Psoas muscle (tissue), 8 donors: ENCODE measurements around the gene SGCD. TPM values are rescaled to one million over a fixed set of nuclear protein-coding genes. Genes with fewer than 3 reads are reported as not detected.
A peak's percentile ranks its signal among the peaks of the same experiment; 100 is the strongest.

Experiments
- ATAC-seq, 4 donors: fragments of 200-7000 bp; cut with Tn5 transposase; one replicate each; pipeline ENCODE4 v1.9.1; 2020; ENCODE audit warnings: moderate library complexity in 3 of 4, mild to moderate bottlenecking in 2 of 4
- DNase-seq, 2 donors: peaks; one replicate each; pipeline ENCODE4 v3.0.0-alpha.2; 2020
- H3K27ac ChIP-seq: fragments of 200-600 bp; one replicate; pipeline ENCODE4 v1.8.0; 2022
- H3K27me3 ChIP-seq, 3 donors: fragments of 200-600 bp in 1 of 3; one replicate each; pipeline versions ENCODE4 v1.6.1 to v1.8.0; 2013 to 2022; ENCODE audit warnings: low read length in 2 of 3, mild to moderate bottlenecking in 2 of 3, moderate library complexity in 1 of 3; ENCODE audit not compliant: insufficient read depth in 3 of 3
- H3K36me3 ChIP-seq, 2 donors: fragments of 200-600 bp in 1 of 2; one replicate each; pipeline versions ENCODE4 v1.6.1 to v1.8.0; 2013 to 2022; ENCODE audit warnings: low read depth in 1 of 2, mild to moderate bottlenecking in 1 of 2, moderate library complexity in 1 of 2; ENCODE audit not compliant: insufficient read depth in 1 of 2
- H3K4me1 ChIP-seq: fragments of 200-600 bp; one replicate; pipeline ENCODE4 v1.8.0; 2022
- H3K4me3 ChIP-seq: fragments of 200-600 bp; one replicate; pipeline ENCODE4 v1.8.0; 2022; ENCODE audit warnings: mild to moderate bottlenecking
- H3K9me3 ChIP-seq: fragments of 200-600 bp; one replicate; pipeline ENCODE4 v1.8.0; 2022
- CTCF ChIP-seq: fragments of 200-600 bp; IDR thresholded peaks from one replicate; pipeline ENCODE4 v1.8.0; 2022; ENCODE audit warnings: antibody characterized with exemption
- WGBS, 3 donors: extraction: QIAGEN DNeasy Blood & Tissue Kit; methylation state at CpG; one replicate each; pipeline versions ENCODE4 v1.1.6 to v1.1.7; 2013; 5-methylcytosine and 5-hydroxymethylcytosine counted together
- intact Hi-C, 2 donors: fragments of 100-400 bp; cut with DNase I; formaldehyde crosslinking; loops; one replicate each; pipeline versions ENCODE4 v1.11.0 to v1.14.2; 2022
- polyA plus RNA-seq, 3 donors: library from polyadenylated mRNA; stranded (reverse); fragments of 200-250 nt; gene quantifications; one replicate each; pipeline ENCODE4 v1.2.3, GENCODE V29; 2013
- total RNA-seq, 4 donors: library from RNA; stranded (reverse); fragmentation: NEBNext Ultra II Directional in 2 of 4; extraction: Animal tissue kit (Norgen Biotek cat#: 25700) in 2 of 4; gene quantifications; one replicate each; pipeline versions ENCODE4 v1.2.1 to v1.2.4, GENCODE V29; 2021 to 2023
- donor health status: healthy with polysubstance abuse.
- donor health status: DM: no; HTN: no; CAD: no; lungs with moderate emphysema.
- donor health status: Bipolar disorder and iron deficiency.
- donor health status: healthy.
- donor health status: DM: yes; HTN: yes; CAD: no.
- donor health status: DM: no; HTN: no; CAD: no.
- donor health status: DM: no; HTN: no; CAD: no.
- donor health status: DM: yes; HTN: yes; CAD: no.

The SGCD gene
- total and polyA plus RNA-seq, 7 donors = 13.2 to 51.5 (median 33.2) TPM

- no peak for TF ChIP-seq CTCF
- no peaks in the 10 kb centered on the region for H3K9me3 ChIP-seq
- H3K4me1 ChIP-seq = peaks cover 38% of the 10 kb centered on the region
- no peak overlapping the region for H3K27ac ChIP-seq
- H3K27me3 ChIP-seq = no peaks in the 10 kb centered on the region
- H3K4me3 ChIP-seq = no peak overlapping the region
- WGBS, 3 donors = 61 to 77% (median 66%) methylated on average over 7 of the region's 7 CpGs
- ATAC-seq = no peak
- no peak for DNase-seq
- intact Hi-C loops = no loop called here
- H3K36me3 ChIP-seq = no peaks in the 10 kb centered on the region
Observed at GRCh38 chr5:156498226-156498980, 171.4 kb downstream of the SGCD start.

DNA sequence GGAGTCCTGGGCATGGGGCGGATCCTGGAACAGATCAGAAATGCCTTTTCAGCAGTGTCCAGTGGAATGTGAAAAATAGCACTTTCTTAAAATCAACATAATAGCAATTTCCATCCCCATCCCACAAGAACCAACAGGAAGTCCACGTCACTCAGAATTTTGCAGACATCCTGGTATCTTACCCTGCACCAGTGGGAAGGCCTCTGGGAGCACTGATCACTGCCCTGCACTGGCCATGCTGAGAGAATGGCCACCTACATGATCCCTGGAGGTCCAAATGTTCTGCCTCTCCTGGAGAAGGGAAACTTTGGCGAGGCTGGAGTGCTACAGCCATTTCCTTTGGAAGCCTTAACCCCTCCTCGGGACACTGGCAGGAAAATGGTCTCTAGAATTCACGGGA is 173.8 kb downstream of the SGCD start:
- peaks cover 38% of the 10 kb centered on the region for H3K4me1 ChIP-seq
- no peak overlapping the region for H3K27ac ChIP-seq
- H3K9me3 ChIP-seq = no peaks in the 10 kb centered on the region
- no peaks in the 10 kb centered on the region for H3K27me3 ChIP-seq
- DNase-seq (no peak), ATAC-seq (no peak)
- WGBS, 3 donors = 57 to 73% (median 60%) methylated on average over 5 of the region's 5 CpGs
- H3K36me3 ChIP-seq = no peaks in the 10 kb centered on the region
- H3K4me3 ChIP-seq = no peak overlapping the region
- TF ChIP-seq CTCF = no peak
- intact Hi-C loops = no loop called here

GRCh38 chr5:156505101-156505500 is 178.1 kb downstream of the SGCD start:
- H3K27me3 ChIP-seq = no peaks in the 10 kb centered on the region
- H3K27ac ChIP-seq = no peak overlapping the region
- intact Hi-C loops = no loop called here
- no peaks in the 10 kb centered on the region for H3K9me3 ChIP-seq
- peaks cover 0 to 9% of the 10 kb centered on the region in 2 donors for H3K36me3 ChIP-seq
- ATAC-seq (no peak), DNase-seq (no peak)
- WGBS, 3 donors = 84 to 90% (median 89%) methylated on average over 5 of the region's 5 CpGs
- H3K4me3 ChIP-seq = no peak overlapping the region
- H3K4me1 ChIP-seq = peaks cover 10% of the 10 kb centered on the region
- TF ChIP-seq CTCF = no peak

DNA sequence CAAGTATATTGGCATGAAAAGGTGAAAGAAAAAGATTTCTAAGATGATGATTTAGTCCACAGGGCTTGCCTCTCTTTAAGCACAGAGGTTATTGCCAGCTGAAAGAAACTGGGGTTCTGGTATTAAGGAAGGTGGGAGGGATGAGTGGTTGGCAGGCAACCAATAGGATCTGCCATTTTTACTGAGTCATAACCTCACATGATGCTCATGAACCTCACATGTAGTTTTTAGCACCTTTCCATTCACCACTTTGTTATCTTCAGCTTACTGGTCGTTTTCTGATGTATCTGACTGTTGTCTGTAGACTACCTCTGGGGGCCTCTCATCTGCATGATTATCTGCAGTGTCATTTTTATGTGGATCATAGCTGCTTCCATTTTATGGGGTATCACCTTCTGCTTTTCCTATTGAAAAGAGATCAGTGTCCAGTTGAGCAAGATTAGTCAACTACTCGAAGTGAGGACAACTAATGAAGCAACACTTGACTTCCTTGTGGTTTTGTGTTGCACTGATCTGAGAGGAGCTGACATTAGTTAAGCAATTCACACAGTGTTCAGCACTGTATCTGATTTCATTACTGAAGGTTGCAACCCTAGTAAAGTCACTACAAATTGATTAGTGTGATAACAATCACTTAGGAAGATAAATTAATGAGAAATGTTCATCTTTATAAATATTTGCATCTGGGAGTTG is 186.3 kb downstream of the SGCD start:
- Histone ChIP-seq H3K4me3 (no peak overlapping the region), H3K27me3 (no peaks in the 10 kb centered on the region), H3K9me3 (no peaks in the 10 kb centered on the region), H3K27ac (no peak overlapping the region), H3K4me1 (no peaks in the 10 kb centered on the region), H3K36me3 (peaks cover 0 to 9% of the 10 kb centered on the region in 2 donors)
- DNase-seq (no peak), ATAC-seq (peak; percentile 77 to 93 (median 91))
- intact Hi-C loops = no loop called here
- TF ChIP-seq CTCF = no peak
- 30 to 42% (median 35%) methylated on average over 2 of the region's 2 CpGs for WGBS, 3 donors
